Adrenal gland (tissue), 12 donors: ENCODE results near the gene SERPINB5. TPM values are rescaled to one million over a fixed set of nuclear protein-coding genes. Genes with fewer than 3 reads are reported as not detected.

Source experiments
- DNase-seq, 7 donors: peaks; one replicate each; pipeline ENCODE4 v3.0.0-alpha.2; 2019 to 2020
- H3K27ac ChIP-seq, 5 donors: fragments of 200-600 bp; sonication (generic) in 4 of 5; 1 replicate in 3 of 5; 2 replicates in 2 of 5; pipeline versions ENCODE4 v1.5.1 to v1.8.0; 2016 to 2020; ENCODE audit warnings: mild to moderate bottlenecking in 1 of 5
- H3K27me3 ChIP-seq: fragments of 200-600 bp; 2 replicates; pipeline ENCODE4 v1.8.0; 2021
- H3K36me3 ChIP-seq, 2 donors: fragments of 200-600 bp; replicated peaks in 1 of 2; 1 replicate in 1 of 2; 2 replicates in 1 of 2; pipeline versions ENCODE4 v1.5.1 to v1.8.0; 2018 to 2022
- H3K4me1 ChIP-seq, 2 donors: fragments of 200-600 bp; replicated peaks in 1 of 2; 1 replicate in 1 of 2; 2 replicates in 1 of 2; pipeline versions ENCODE4 v1.5.1 to v1.8.0; 2018 to 2021
- H3K4me3 ChIP-seq, 4 donors: fragments of 200-600 bp; sonication (generic) in 3 of 4; one replicate each; pipeline ENCODE4 v1.5.1; 2016 to 2018
- H3K9me3 ChIP-seq, 3 donors: fragments of 200-600 bp; sonication (generic) in 1 of 3; replicated peaks in 1 of 3; 1 replicate in 2 of 3; 2 replicates in 1 of 3; pipeline versions ENCODE4 v1.5.1 to v1.8.0; 2016 to 2021
- POLR2A ChIP-seq, 2 donors: fragments of 450-650 bp; IDR thresholded peaks; one replicate each; pipeline ENCODE4 v1.6.1; 2017; ENCODE audit warnings: antibody characterized with exemption in 2 of 2, mild to moderate bottlenecking in 2 of 2, moderate library complexity in 1 of 2
- WGBS, 4 donors: extraction: QIAGEN DNeasy Blood & Tissue Kit in 2 of 4; methylation state at CpG; one replicate each; pipeline versions ENCODE4 v1.1.5 to v1.1.7; 2013 to 2017; 5-methylcytosine and 5-hydroxymethylcytosine counted together
- intact Hi-C, 2 donors: fragments of 100-400 bp; cut with DNase I; formaldehyde crosslinking; loops; one replicate each; pipeline versions ENCODE4 v1.14.1 to v1.15.0; 2022 to 2023
- polyA plus RNA-seq, 3 donors: library from polyadenylated mRNA; stranded (reverse); fragments of 200-250 nt in 2 of 3; fragments of 350-450 nt in 1 of 3; fragmentation: Illumina TruSeq in 1 of 3; extraction: RNeasy Lipid Tissue Mini Kit (QIAGEN cat#74804) in 1 of 3; gene quantifications; one replicate each; pipeline ENCODE4 v1.2.3, GENCODE V29; 2013 to 2014
- total RNA-seq, 9 donors: library from RNA; depleted of rRNA in 4 of 9; stranded (reverse); fragments of >200 nt in 4 of 9; fragments of 120-200 nt in 1 of 9; fragmentation: NEBNext Ultra II Directional in 1 of 9; extraction: Animal tissue kit (Norgen Biotek cat#: 25700) in 1 of 9; gene quantifications; one replicate each; pipeline versions ENCODE4 v1.1.0 to v1.2.4, GENCODE V29; 2013 to 2023
- TF ChIP-seq, protein P1 (sequence below), 6 experiments: fragments of 450-650 bp in 4 of 6; fragments of 200-600 bp in 2 of 6; sonication (generic) in 1 of 6; IDR thresholded peaks; 1 replicate in 5 of 6; 2 replicates in 1 of 6; pipeline versions ENCODE4 v1.5.1 to v1.8.0; 2016 to 2021; ENCODE audit warnings: antibody characterized with exemption in 6 of 6, mild to moderate bottlenecking in 2 of 6, moderate library complexity in 1 of 6
- donor health status: healthy with polysubstance abuse.
- donor health status: Bipolar disorder and iron deficiency.
- donor health status: DM: yes; HTN: yes; CAD: no.
- donor health status: DM: no; HTN: no; CAD: no.
- donor health status: DM: no; HTN: no; CAD: no.
- donor health status: DM: yes; HTN: yes; CAD: no.

SERPINB5 gene
- total and polyA plus RNA-seq, 12 donors: 0.06 to 0.29 (median 0.07) TPM; not detected in 9

GRCh38 chr18:63495675-63496074 is 18.9 kb downstream of the SERPINB5 start:
- 83 to 92% (median 89%) methylated on average over 2 of the region's 2 CpGs for WGBS, 4 donors
- intact Hi-C loops: no loop called here
- TF ChIP-seq, protein P1, sequence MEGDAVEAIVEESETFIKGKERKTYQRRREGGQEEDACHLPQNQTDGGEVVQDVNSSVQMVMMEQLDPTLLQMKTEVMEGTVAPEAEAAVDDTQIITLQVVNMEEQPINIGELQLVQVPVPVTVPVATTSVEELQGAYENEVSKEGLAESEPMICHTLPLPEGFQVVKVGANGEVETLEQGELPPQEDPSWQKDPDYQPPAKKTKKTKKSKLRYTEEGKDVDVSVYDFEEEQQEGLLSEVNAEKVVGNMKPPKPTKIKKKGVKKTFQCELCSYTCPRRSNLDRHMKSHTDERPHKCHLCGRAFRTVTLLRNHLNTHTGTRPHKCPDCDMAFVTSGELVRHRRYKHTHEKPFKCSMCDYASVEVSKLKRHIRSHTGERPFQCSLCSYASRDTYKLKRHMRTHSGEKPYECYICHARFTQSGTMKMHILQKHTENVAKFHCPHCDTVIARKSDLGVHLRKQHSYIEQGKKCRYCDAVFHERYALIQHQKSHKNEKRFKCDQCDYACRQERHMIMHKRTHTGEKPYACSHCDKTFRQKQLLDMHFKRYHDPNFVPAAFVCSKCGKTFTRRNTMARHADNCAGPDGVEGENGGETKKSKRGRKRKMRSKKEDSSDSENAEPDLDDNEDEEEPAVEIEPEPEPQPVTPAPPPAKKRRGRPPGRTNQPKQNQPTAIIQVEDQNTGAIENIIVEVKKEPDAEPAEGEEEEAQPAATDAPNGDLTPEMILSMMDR (IDR thresholded peaks at IDR 0.05): no peak
- no peak for TF ChIP-seq POLR2A (IDR thresholded peaks at IDR 0.05)

DNA sequence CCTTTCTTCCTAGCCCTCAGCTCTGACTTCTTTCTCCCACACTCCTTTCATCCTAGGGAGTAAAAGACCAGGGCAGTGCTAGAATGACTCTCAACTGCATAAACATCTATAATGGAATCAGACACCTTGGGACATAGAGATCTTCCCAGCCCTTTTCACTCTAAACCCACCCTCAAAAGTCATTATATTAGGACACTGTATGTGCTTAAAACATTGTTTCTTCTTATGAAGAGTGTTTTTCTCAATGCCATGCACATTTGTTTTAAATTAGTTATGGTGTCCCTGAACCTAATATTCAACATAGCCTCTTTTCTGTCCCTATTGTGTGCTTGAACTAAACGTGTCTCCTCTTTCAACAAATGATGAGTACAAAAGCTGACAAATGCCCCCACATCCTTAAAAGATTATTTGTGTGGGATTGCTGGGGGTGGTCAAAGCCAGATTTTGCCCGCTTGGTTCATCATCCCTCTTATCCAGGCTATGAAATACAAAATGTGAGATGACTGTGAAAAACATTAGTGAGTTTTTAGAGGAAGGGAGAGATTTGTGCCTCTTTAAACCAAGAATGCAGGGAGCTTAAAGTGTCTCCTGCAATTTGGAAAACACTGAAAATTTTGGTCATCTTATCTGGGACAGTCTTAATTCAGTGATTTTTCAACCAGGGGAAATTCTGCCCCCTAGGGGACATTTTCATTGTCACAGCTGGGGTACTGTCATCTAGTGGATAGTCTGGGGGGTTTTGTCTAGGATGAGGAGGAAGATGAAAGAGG is 29.0 kb downstream of the SERPINB5 start:
- Histone ChIP-seq H3K9me3 (no peaks in the 10 kb centered on the region), H3K4me3 (no peak overlapping the region), H3K27me3 (no peaks in the 10 kb centered on the region), H3K36me3 (no peaks in the 10 kb centered on the region), H3K4me1 (no peaks in the 10 kb centered on the region), H3K27ac (no peak overlapping the region)
- peak in 1 of 7 donors; percentile 24 for DNase-seq
- intact Hi-C loops: no loop called here
- 43 to 69% (median 50%) methylated on average over 2 of the region's 2 CpGs for WGBS, 4 donors
- no peak for TF ChIP-seq POLR2A (IDR thresholded peaks at IDR 0.05)
- TF ChIP-seq, protein P1 (IDR thresholded peaks at IDR 0.05): peak in 5 of 6 experiments; percentile 10 to 42 (median 17)

More at GRCh38 chr18:63495675-63496074, 18.9 kb downstream of the SERPINB5 start:
- no peaks in the 10 kb centered on the region for H3K9me3 ChIP-seq
- no peak overlapping the region for H3K4me3 ChIP-seq
- DNase-seq: no peak
- H3K27ac ChIP-seq: no peak overlapping the region
- H3K27me3 ChIP-seq: no peaks in the 10 kb centered on the region
- no peaks in the 10 kb centered on the region for H3K4me1 ChIP-seq
- H3K36me3 ChIP-seq: no peaks in the 10 kb centered on the region

GRCh38 chr18:63506336-63506646 is 29.5 kb downstream of the SERPINB5 start:
- Histone ChIP-seq H3K9me3 (no peaks in the 10 kb centered on the region), H3K4me1 (no peaks in the 10 kb centered on the region), H3K27me3 (no peaks in the 10 kb centered on the region), H3K27ac (no peak overlapping the region), H3K36me3 (no peaks in the 10 kb centered on the region), H3K4me3 (no peak overlapping the region)
- no peak for TF ChIP-seq POLR2A (IDR thresholded peaks at IDR 0.05)
- TF ChIP-seq, protein P1 (IDR thresholded peaks at IDR 0.05): no peak
- intact Hi-C loops: no loop called here
- 52 to 81% (median 78%) methylated on average over 2 to 3 of the region's 3 CpGs for WGBS, 4 donors
- no peak for DNase-seq

- 10 to 21% (median 15%) methylated on average over 3 of the region's 3 CpGs for WGBS, 4 donors
- H3K36me3 ChIP-seq: no peaks in the 10 kb centered on the region
- intact Hi-C loops: no loop called here
- peak overlapping the region in 1 of 5 donors; percentile 17 for H3K27ac ChIP-seq
- no peaks in the 10 kb centered on the region for H3K4me1 ChIP-seq
- TF ChIP-seq, protein P1 (IDR thresholded peaks at IDR 0.05): no peak
- TF ChIP-seq POLR2A (IDR thresholded peaks at IDR 0.05): no peak
- peak in 2 of 7 donors; percentile 4 to 21 for DNase-seq
- H3K4me3 ChIP-seq: no peak overlapping the region
- no peaks in the 10 kb centered on the region for H3K27me3 ChIP-seq
- H3K9me3 ChIP-seq: no peaks in the 10 kb centered on the region
Measured at GRCh38 chr18:63508596-63508995, 31.8 kb downstream of the SERPINB5 start.
